ENCODE measurements around the gene SCAMP4. TPM values are rescaled to one million over a fixed set of nuclear protein-coding genes. Genes with fewer than 3 reads are reported as not detected.

The SCAMP4 gene
- total RNA-seq, 1 donor: 70.6 TPM

GRCh38 chr19:1956122-1956494 lies 50.9 kb downstream of the SCAMP4 start:
- H3K4me3 ChIP-seq (ENCODE audit: insufficient read depth, low read length): no peak overlapping the region
- H4K20me1 ChIP-seq (ENCODE audit: insufficient read depth, low read length): peaks cover 59% of the 10 kb centered on the region
- H2AFZ ChIP-seq (ENCODE audit: low read length): no peak overlapping the region
- DNase-seq (ENCODE audit: insufficient read length, low spot score, missing footprints): no peak
- no peak overlapping the region for H3K27ac ChIP-seq (ENCODE audit: low read depth, low read length)
- H3K4me1 ChIP-seq (ENCODE audit: insufficient read depth, low read length): no peaks in the 10 kb centered on the region
- TF ChIP-seq CTCF (IDR thresholded peaks at IDR 0.05; ENCODE audit: extremely low read depth, low read depth, low read length): no peak
- no peaks in the 10 kb centered on the region for H3K36me3 ChIP-seq (ENCODE audit: insufficient read depth, low read length)
- H3K4me2 ChIP-seq (ENCODE audit: insufficient read depth, low read length): no peak overlapping the region
- H3K9me3 ChIP-seq (ENCODE audit: low read depth, low read length): no peaks in the 10 kb centered on the region
- H3K27me3 ChIP-seq (ENCODE audit: insufficient read depth, low read length): no peaks in the 10 kb centered on the region
- H3K79me2 ChIP-seq (ENCODE audit: insufficient read depth, low read length): peaks cover 86% of the 10 kb centered on the region

- Histone ChIP-seq H3K79me2 (ENCODE audit: insufficient read depth, low read length) (peaks cover 90% of the 10 kb centered on the region), H3K4me1 (ENCODE audit: insufficient read depth, low read length) (no peaks in the 10 kb centered on the region), H4K20me1 (ENCODE audit: insufficient read depth, low read length) (peaks cover 63% of the 10 kb centered on the region), H3K4me3 (ENCODE audit: insufficient read depth, low read length) (no peak overlapping the region), H3K27me3 (ENCODE audit: insufficient read depth, low read length) (no peaks in the 10 kb centered on the region), H3K4me2 (ENCODE audit: insufficient read depth, low read length) (no peak overlapping the region), H3K9me3 (ENCODE audit: low read depth, low read length) (no peaks in the 10 kb centered on the region), H3K36me3 (ENCODE audit: insufficient read depth, low read length) (no peaks in the 10 kb centered on the region), H3K27ac (ENCODE audit: low read depth, low read length) (no peak overlapping the region), H2AFZ (ENCODE audit: low read length) (no peak overlapping the region)
- no peak for TF ChIP-seq CTCF (IDR thresholded peaks at IDR 0.05; ENCODE audit: extremely low read depth, low read depth, low read length)
- no peak for DNase-seq (ENCODE audit: insufficient read length, low spot score, missing footprints)
These were observed 51.8 kb downstream of the SCAMP4 start for GRCh38 chr19:1956868-1957492.

- Histone ChIP-seq H3K4me1 (ENCODE audit: insufficient read depth, low read length) (no peaks in the 10 kb centered on the region), H3K27me3 (ENCODE audit: insufficient read depth, low read length) (no peaks in the 10 kb centered on the region), H3K4me3 (ENCODE audit: insufficient read depth, low read length) (no peak overlapping the region), H4K20me1 (ENCODE audit: insufficient read depth, low read length) (peaks cover 63% of the 10 kb centered on the region), H3K9me3 (ENCODE audit: low read depth, low read length) (no peaks in the 10 kb centered on the region), H3K4me2 (ENCODE audit: insufficient read depth, low read length) (no peak overlapping the region), H2AFZ (ENCODE audit: low read length) (no peak overlapping the region), H3K27ac (ENCODE audit: low read depth, low read length) (no peak overlapping the region), H3K79me2 (ENCODE audit: insufficient read depth, low read length) (peaks cover 90% of the 10 kb centered on the region), H3K36me3 (ENCODE audit: insufficient read depth, low read length) (no peaks in the 10 kb centered on the region)
- DNase-seq (ENCODE audit: insufficient read length, low spot score, missing footprints): no peak
- TF ChIP-seq CTCF (IDR thresholded peaks at IDR 0.05; ENCODE audit: extremely low read depth, low read depth, low read length): no peak
These were observed 52.5 kb downstream of the SCAMP4 start for GRCh38 chr19:1957562-1958248.

- H3K27me3 ChIP-seq (ENCODE audit: insufficient read depth, low read length): no peaks in the 10 kb centered on the region
- DNase-seq (ENCODE audit: insufficient read length, low spot score, missing footprints): no peak
- H3K36me3 ChIP-seq (ENCODE audit: insufficient read depth, low read length): no peaks in the 10 kb centered on the region
- TF ChIP-seq CTCF (IDR thresholded peaks at IDR 0.05; ENCODE audit: extremely low read depth, low read depth, low read length): no peak
- no peak overlapping the region for H3K27ac ChIP-seq (ENCODE audit: low read depth, low read length)
- H3K4me1 ChIP-seq (ENCODE audit: insufficient read depth, low read length): no peaks in the 10 kb centered on the region
- H3K79me2 ChIP-seq (ENCODE audit: insufficient read depth, low read length): peaks cover 73% of the 10 kb centered on the region
- H4K20me1 ChIP-seq (ENCODE audit: insufficient read depth, low read length): peaks cover 43% of the 10 kb centered on the region
- no peak overlapping the region for H3K4me2 ChIP-seq (ENCODE audit: insufficient read depth, low read length)
- no peak overlapping the region for H2AFZ ChIP-seq (ENCODE audit: low read length)
- H3K9me3 ChIP-seq (ENCODE audit: low read depth, low read length): no peaks in the 10 kb centered on the region
- H3K4me3 ChIP-seq (ENCODE audit: insufficient read depth, low read length): no peak overlapping the region
These were observed 54.9 kb downstream of the SCAMP4 start for GRCh38 chr19:1959928-1960589.
